GM19438 (cell line): Measurements from ENCODE around the gene SLC30A5.
"Not testable (repeated sequence)": the region's sequence is repeated elsewhere in the genome, so short reads cannot be mapped to it uniquely, and the experiment has no call there.

Experiments used
- ATAC-seq: cut with Tn5 transposase; IDR thresholded peaks from one replicate; pipeline ENCODE4 v1.9.1; 2021; ENCODE audit warnings: low read depth; ENCODE audit not compliant: unreplicated experiment

The SLC30A5 gene

DNA sequence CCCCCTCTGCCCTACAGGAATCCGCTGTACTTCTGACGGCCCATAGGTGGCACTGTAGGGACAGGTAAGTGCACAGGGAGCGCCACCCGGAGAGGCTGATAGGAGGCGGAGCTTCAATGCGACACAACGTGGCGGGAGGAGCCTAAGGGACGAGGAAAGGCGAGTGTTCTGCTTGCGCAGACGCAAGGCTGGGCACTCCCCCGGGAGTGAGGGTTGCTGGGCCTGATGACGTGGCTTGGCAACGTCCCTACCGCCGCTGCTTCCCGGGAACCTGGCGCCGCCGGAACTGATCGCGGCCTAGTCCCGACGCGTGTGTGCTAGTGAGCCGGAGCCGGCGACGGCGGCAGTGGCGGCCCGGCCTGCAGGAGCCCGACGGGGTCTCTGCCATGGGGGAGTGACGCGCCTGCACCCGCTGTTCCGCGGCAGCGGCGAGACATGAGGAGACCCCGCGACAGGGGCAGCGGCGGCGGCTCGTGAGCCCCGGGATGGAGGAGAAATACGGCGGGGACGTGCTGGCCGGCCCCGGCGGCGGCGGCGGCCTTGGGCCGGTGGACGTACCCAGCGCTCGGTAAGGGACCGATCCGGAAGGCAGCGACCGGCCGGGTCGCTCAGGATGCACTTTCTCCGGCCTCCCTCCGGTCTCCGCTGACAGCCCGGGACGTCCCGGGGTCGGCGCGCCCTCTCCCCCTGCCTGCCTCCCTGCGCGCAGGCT, at the start of gene SLC30A5:
Gene SLC30A5, plus strand, starts transcription at position 244 of the 712 bp plus-strand sequence. Its CDS starts 242 bp downstream, at position 486.
- ATAC-seq, result peak; percentile 99

DNA sequence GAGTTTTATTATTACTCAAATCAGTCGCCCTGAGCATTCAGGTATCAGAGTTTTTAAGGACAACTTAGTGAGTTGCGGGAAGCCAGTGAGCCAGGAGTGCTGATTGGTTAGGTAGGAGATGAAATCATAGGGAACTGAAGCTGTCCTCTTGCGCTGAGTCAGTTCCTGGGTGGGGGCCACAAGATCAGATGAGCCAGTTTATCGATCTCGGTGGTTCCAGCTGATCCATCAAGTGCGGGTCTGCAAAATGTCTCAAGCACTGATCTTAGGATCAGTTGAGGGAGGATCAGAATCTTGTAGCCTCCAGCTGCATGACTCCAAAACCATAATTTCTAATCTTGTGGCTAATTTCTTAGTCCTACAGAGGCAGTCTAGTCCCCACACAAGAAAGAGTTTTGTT, 48.6 kb upstream of the SLC30A5 start:
- not testable (repeated sequence) for ATAC-seq

- no peak for ATAC-seq
Measured at GRCh38 chr5:69046375-69046957, 47.3 kb upstream of the SLC30A5 start.

- ATAC-seq, result no peak
Measured at GRCh38 chr5:69048230-69048629, 45.6 kb upstream of the SLC30A5 start.

GRCh38 chr5:69049151-69049550, 44.7 kb upstream of the SLC30A5 start:
- ATAC-seq, result no peak

DNA sequence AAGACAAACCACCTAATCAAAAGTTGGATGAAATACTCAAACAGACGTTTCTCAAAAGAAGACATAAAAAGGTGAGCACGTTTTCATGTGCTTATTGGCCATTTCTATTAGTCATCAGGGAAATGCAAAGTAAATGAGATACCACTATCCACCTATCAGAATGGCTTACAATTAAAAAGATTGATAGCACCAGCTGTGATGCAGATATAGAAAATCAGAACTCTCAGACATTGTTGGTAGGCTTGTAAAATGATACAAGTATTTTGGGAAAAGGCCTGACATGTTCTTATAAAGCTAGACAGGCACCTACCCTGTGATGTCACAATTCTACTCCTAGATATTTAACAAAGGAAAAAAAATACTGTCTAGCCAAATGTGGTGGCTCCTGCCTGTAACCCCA, 44.0 kb upstream of the SLC30A5 start:
- no peak for ATAC-seq

DNA sequence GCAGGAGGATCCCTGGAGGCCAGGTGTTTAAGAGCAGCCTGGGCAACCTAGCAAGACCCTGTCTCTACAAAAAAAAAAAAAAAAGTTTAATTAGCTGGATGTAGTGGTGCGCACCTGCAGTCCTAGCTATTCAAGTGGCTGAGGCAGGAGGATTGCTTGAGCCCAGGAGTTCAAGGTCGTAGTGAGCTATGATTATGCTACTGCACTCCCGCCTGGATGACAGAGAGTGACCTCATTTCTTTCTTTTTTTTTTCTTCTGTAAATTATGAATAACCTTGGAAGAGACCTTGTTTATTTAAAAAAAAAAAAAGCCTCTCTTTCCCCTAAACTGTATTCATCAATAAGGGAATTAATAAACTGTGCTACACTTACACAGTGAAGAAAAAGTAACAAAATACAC, 43.6 kb upstream of the SLC30A5 start:
- no peak for ATAC-seq

- no peak for ATAC-seq
Measured at GRCh38 chr5:69052181-69052580, 41.6 kb upstream of the SLC30A5 start.

DNA sequence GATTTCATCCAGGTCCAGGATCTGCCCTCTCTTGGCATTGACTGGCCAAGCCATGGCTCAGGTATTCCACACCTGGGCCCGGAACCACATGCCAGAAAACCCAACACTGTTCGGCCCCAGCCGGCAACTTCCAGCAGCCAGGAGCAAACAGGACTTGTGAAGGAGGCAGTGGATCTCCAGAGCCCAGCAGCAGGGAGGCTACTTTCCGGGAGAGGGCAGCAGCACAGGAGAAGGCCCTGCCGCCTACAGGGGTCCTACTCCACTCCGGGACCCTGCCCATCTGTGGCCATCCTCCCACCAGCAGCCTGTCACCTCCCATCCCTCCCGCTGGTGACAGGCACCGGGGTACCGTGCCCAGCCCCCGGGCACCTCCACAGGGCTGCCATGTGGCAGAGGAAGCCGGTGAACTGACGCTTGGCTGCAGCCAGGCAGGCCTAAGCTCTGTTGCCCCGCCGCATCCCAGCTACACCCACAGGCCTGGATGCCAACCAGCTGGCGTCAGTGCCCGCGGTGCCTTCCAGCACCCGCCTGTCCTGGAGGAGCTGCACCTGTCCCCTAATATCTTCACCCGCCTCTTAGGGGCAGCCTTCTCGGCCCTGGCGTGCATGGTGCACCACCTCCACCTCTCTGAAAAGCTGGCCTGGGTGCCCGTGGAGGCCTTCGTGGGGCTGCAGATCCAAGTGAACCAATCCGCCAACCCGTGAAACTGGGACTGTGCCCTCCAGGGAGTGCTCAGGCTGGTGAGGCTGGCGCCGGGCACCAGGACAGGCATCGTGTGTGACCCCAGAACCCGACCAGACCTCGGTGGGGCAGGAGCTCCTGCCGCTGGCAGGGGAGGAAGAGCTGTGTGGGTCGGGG, 18.9 kb upstream of the SLC30A5 start:
- no peak for ATAC-seq

- ATAC-seq, result no peak
Measured at GRCh38 chr5:69075522-69076179, 18.2 kb upstream of the SLC30A5 start.

GRCh38 chr5:69078921-69079540, 14.8 kb upstream of the SLC30A5 start:
- ATAC-seq, result no peak

GRCh38 chr5:69079556-69079955, 14.3 kb upstream of the SLC30A5 start:
- no peak for ATAC-seq

- ATAC-seq, result no peak
Measured at GRCh38 chr5:69083412-69083811, 10.4 kb upstream of the SLC30A5 start.

- ATAC-seq, result no peak
Measured at GRCh38 chr5:69084195-69084594, 9.6 kb upstream of the SLC30A5 start.

GRCh38 chr5:69084903-69085302, 8.9 kb upstream of the SLC30A5 start:
- ATAC-seq, result no peak

GRCh38 chr5:69086206-69086605, 7.6 kb upstream of the SLC30A5 start:
- no peak for ATAC-seq

DNA sequence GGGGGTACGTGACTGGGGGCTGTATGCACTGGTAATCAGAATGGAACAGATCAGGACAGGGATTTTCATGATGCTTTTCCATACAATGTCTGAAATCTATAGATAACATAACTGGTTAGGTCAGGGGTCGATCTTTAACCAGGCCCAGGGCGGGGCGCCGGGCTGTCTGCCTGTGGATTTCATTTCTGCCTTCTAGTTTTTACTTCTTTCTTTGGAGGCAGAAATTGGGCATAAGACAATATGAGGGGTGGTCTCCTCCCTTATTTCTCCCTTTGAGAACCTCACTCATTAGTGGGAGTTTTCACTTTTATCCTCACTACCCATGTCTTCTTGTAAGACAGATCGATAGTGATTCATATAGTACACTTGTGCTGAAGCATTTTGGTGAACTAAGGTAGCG, 5.8 kb upstream of the SLC30A5 start:
- not testable (repeated sequence) for ATAC-seq

DNA sequence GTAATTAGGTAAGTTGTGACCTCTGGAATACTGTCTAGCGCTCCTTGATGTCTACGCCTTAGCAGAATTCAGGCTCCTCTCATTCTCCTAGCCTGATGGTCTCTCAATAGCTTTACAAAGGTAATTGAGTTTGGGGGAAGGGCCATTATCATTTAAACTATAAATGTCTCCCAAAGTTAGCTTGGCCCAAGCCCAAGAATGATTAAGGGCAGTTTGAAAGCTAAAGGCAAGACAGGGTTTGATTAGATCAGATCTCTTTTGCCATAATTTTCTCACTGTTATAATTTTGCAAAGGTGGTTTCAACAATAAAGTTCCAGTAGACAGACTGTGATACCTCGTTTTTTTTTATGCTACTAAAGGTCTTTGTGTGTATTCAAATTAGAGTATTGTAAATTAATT, 3.7 kb upstream of the SLC30A5 start:
- ATAC-seq, result no peak

GRCh38 chr5:69091771-69092170, 2.0 kb upstream of the SLC30A5 start:
- no peak for ATAC-seq

DNA sequence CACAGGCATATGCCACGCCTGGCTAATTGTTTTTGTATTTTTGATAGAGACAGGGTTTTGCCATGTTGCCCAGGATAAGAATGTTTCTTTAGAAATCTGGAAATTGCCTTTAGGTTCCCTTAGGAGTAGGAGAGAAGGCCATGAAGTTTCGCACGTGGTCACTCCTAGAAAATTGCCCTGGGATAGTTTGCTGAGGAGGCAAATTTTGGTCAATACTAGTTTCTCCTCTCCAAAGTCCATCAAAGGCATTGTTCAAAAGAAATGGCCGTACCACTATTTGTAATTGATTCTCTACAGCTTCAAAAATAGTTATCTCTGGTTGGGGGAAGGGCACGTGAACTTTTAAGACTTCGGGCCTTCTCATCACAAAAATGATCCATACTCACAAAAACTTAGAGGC, 845 bp upstream of the SLC30A5 start:
- ATAC-seq, result no peak

- ATAC-seq, result no peak
Measured at GRCh38 chr5:69099302-69099701, 5.5 kb downstream of the SLC30A5 start.
